Skeletal muscle satellite cell (primary cell): ENCODE measurements around the gene COL16A1.

Source experiments
- H3K27me3 ChIP-seq: 2 replicates; pipeline ENCODE4 v1.7.0; 2013; ENCODE audit warnings: low read length; ENCODE audit not compliant: control insufficient read depth, insufficient read depth
- H3K36me3 ChIP-seq: 2 replicates; pipeline ENCODE4 v1.7.0; 2013; ENCODE audit warnings: mild to moderate bottlenecking, control low read depth, low read length; ENCODE audit not compliant: insufficient read depth
- H3K4me1 ChIP-seq: 2 replicates; pipeline ENCODE4 v1.7.0; 2013; ENCODE audit warnings: low read length; ENCODE audit not compliant: control insufficient read depth, insufficient read depth
- H3K4me2 ChIP-seq: 2 replicates; pipeline ENCODE4 v1.7.0; 2013; ENCODE audit warnings: mild to moderate bottlenecking, low read length
- H3K4me3 ChIP-seq: 2 replicates; pipeline ENCODE4 v1.7.0; 2013; ENCODE audit warnings: low read length
- H3K9ac ChIP-seq: 2 replicates; pipeline ENCODE4 v1.7.0; 2013; ENCODE audit warnings: mild to moderate bottlenecking, low read depth, low read length, moderate library complexity
- H3K9me3 ChIP-seq: replicated peaks from 2 replicates; pipeline ENCODE4 v1.7.0; 2013; ENCODE audit warnings: mild to moderate bottlenecking, control low read depth, low read length

The COL16A1 gene

GRCh38 chr1:31657972-31658510, 45.8 kb downstream of the COL16A1 start:
- Histone ChIP-seq H3K4me1 (no peaks in the 10 kb centered on the region), H3K36me3 (peaks cover 33% of the 10 kb centered on the region), H3K4me3 (no peak overlapping the region), H3K9ac (no peak overlapping the region), H3K9me3 (no peaks in the 10 kb centered on the region), H3K27me3 (no peaks in the 10 kb centered on the region), H3K4me2 (no peak overlapping the region)

GRCh38 chr1:31657020-31657804, 46.6 kb downstream of the COL16A1 start:
- Histone ChIP-seq H3K9me3 (no peaks in the 10 kb centered on the region), H3K4me3 (no peak overlapping the region), H3K9ac (no peak overlapping the region), H3K27me3 (no peaks in the 10 kb centered on the region), H3K4me2 (no peak overlapping the region), H3K4me1 (no peaks in the 10 kb centered on the region), H3K36me3 (peaks cover 39% of the 10 kb centered on the region)

- Histone ChIP-seq H3K4me2 (no peak overlapping the region), H3K4me3 (no peak overlapping the region), H3K27me3 (no peaks in the 10 kb centered on the region), H3K9ac (no peak overlapping the region), H3K36me3 (peaks cover 33% of the 10 kb centered on the region), H3K4me1 (no peaks in the 10 kb centered on the region), H3K9me3 (no peaks in the 10 kb centered on the region)
Observed at GRCh38 chr1:31655756-31656155, 48.1 kb downstream of the COL16A1 start.

- Histone ChIP-seq H3K9ac (no peak overlapping the region), H3K4me3 (no peak overlapping the region), H3K36me3 (peaks cover 33% of the 10 kb centered on the region), H3K4me1 (no peaks in the 10 kb centered on the region), H3K4me2 (no peak overlapping the region), H3K27me3 (no peaks in the 10 kb centered on the region), H3K9me3 (no peaks in the 10 kb centered on the region)
Observed at GRCh38 chr1:31655104-31655503, 48.7 kb downstream of the COL16A1 start.

- no peak overlapping the region for H3K4me3 ChIP-seq
- no peaks in the 10 kb centered on the region for H3K27me3 ChIP-seq
- no peak overlapping the region for H3K4me2 ChIP-seq
- H3K9ac ChIP-seq: no peak overlapping the region
- H3K36me3 ChIP-seq: peaks cover 33% of the 10 kb centered on the region
- H3K4me1 ChIP-seq: no peaks in the 10 kb centered on the region
- no peaks in the 10 kb centered on the region for H3K9me3 ChIP-seq
Observed at GRCh38 chr1:31654474-31654776, 49.4 kb downstream of the COL16A1 start.

- H3K4me3 ChIP-seq: no peak overlapping the region
Observed at GRCh38 chr1:31653717-31654473, 49.9 kb downstream of the COL16A1 start.

GRCh38 chr1:31652891-31653499, 50.8 kb downstream of the COL16A1 start:
- H3K36me3 ChIP-seq: peaks cover 30% of the 10 kb centered on the region
- H3K4me3 ChIP-seq: no peak overlapping the region
- no peak overlapping the region for H3K9ac ChIP-seq
- H3K4me2 ChIP-seq: no peak overlapping the region
- no peaks in the 10 kb centered on the region for H3K4me1 ChIP-seq
- H3K9me3 ChIP-seq: no peaks in the 10 kb centered on the region
- no peaks in the 10 kb centered on the region for H3K27me3 ChIP-seq

More at GRCh38 chr1:31653717-31654473, 49.9 kb downstream of the COL16A1 start:
- H3K9ac ChIP-seq: no peak overlapping the region
- no peaks in the 10 kb centered on the region for H3K27me3 ChIP-seq
- no peaks in the 10 kb centered on the region for H3K9me3 ChIP-seq
- H3K36me3 ChIP-seq: peaks cover 33% of the 10 kb centered on the region
- no peak overlapping the region for H3K4me2 ChIP-seq
- no peaks in the 10 kb centered on the region for H3K4me1 ChIP-seq

- H3K4me1 ChIP-seq: no peaks in the 10 kb centered on the region
- no peak overlapping the region for H3K9ac ChIP-seq
- H3K9me3 ChIP-seq: no peaks in the 10 kb centered on the region
- H3K4me2 ChIP-seq: no peak overlapping the region
- no peak overlapping the region for H3K4me3 ChIP-seq
- peaks cover 26% of the 10 kb centered on the region for H3K36me3 ChIP-seq
- no peaks in the 10 kb centered on the region for H3K27me3 ChIP-seq
Observed at GRCh38 chr1:31651766-31652165, 52.1 kb downstream of the COL16A1 start.

- Histone ChIP-seq H3K4me2 (no peak overlapping the region), H3K9ac (no peak overlapping the region), H3K9me3 (no peaks in the 10 kb centered on the region), H3K27me3 (no peaks in the 10 kb centered on the region), H3K4me3 (no peak overlapping the region), H3K4me1 (no peaks in the 10 kb centered on the region), H3K36me3 (peaks cover 22% of the 10 kb centered on the region)
Observed at GRCh38 chr1:31651089-31651420, 52.8 kb downstream of the COL16A1 start.

GRCh38 chr1:31650161-31651088, 53.4 kb downstream of the COL16A1 start:
- H3K36me3 ChIP-seq: peaks cover 21% of the 10 kb centered on the region
- H3K27me3 ChIP-seq: no peaks in the 10 kb centered on the region
- no peak overlapping the region for H3K9ac ChIP-seq
- H3K4me3 ChIP-seq: no peak overlapping the region
- H3K4me2 ChIP-seq: no peak overlapping the region
- H3K9me3 ChIP-seq: no peaks in the 10 kb centered on the region
- H3K4me1 ChIP-seq: peaks cover 4% of the 10 kb centered on the region
